OCI-LY3 (cell line): ENCODE results near the gene HOXD8.

ENCODE experiments used
- CTCF ChIP-seq: fragments of 200-600, 300-600 bp; sonication (generic); IDR thresholded peaks from 2 replicates; pipeline ENCODE4 v1.5.1; 2014; ENCODE audit warnings: antibody characterized with exemption, low read length, low read depth
- EZH2phosphoT487 ChIP-seq: fragments of 200-600 bp; shearing (Covaris generic); IDR thresholded peaks from 2 replicates; pipeline ENCODE4 v1.6.1; 2018; ENCODE audit warnings: antibody characterized with exemption, mixed run types, low read depth

GRCh38 chr2:176147210-176147799 is 17.8 kb downstream of the HOXD8 start:
- no peak for TF ChIP-seq CTCF
- TF ChIP-seq EZH2phosphoT487 = no peak
